ENCODE data around the gene GPR152. TPM values are rescaled to one million over a fixed set of nuclear protein-coding genes. Genes with fewer than 3 reads are reported as not detected.

Gene GPR152
- total RNA-seq, 1 donor from 2014 or later: not detected

DNA sequence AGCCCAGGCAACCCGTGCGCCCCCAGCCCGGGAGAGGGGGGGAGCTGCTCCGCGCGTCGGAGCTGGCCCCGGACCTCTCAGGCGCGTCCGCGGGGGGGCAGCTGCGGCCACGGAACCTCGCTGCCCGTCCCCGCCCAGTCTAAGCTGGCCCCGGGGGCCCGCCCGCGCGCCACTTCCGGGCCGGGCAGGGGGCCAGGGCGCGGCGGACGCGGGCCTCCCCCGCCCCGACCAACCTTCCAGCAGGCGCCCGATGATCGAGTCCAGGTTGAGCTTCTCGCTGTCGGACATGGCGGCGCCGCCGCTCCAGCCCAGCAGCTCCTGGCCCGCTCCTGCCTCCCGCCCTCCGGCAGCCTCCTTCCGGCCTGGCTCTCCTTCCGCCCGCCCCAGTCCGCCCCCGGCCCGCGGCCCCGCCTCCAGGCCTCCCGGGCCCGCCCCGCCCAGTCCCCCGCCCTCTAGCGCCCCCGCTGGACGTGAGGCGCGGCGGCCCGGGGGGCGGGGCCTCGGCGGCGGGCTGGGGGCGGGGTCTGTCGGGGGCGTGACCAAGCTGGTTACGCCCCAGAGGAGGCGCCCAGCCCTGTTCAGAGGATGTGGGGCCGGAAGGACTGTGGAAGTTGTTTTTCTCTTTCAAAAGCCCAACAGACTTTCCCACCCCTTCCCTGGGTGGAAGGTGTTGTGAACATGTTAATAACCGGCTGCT, 50.9 kb downstream of the GPR152 start, which contains the start of gene PPP1CA:
Gene PPP1CA (minus strand): TSS at position 364 of the 697 bp plus-strand sequence. CDS start 76 bp downstream, at position 288.
- TF ChIP-seq CTCF (IDR thresholded peaks at IDR 0.05; ENCODE audit: unreplicated experiment): peak; percentile 57
- peak; percentile 92 to 93 for DNase-seq (ENCODE audit: low spot score in 2 of 2, unreplicated experiment in 2 of 2)
- H3K9me3 Mint-ChIP-seq: no peaks in the 10 kb centered on the region
- H3K27ac Mint-ChIP-seq: peak within 1 kb of the TSS; percentile 81
- H3K4me3 Mint-ChIP-seq: peak within 1 kb of the TSS; percentile 72
- no peaks in the 10 kb centered on the region for H3K27me3 Mint-ChIP-seq (ENCODE audit: low read depth)
- peaks cover 18% of the 10 kb centered on the region for H3K4me1 Mint-ChIP-seq
- H3K36me3 Mint-ChIP-seq: peaks cover 2% of the 10 kb centered on the region

Small RNA genes lying within 50 kb of the gene (microRNA-seq; reads per million reads assigned to microRNA genes)
- 0.88 reads per million for gene MIR6752

Other genes with a start within 250 kb of the GPR152 start
- gene GRK2, start 186.3 kb downstream of the GPR152 start, total RNA-seq: 46.4 to 48.4 TPM (median 46.5 TPM) in 3 replicates
- 71.3 to 78.5 TPM (median 76.5 TPM) in 3 replicates for gene ANKRD13D, start 163.4 kb downstream of the GPR152 start, total RNA-seq
- gene SSH3, start 149.2 kb downstream of the GPR152 start, total RNA-seq: 50.4 to 59.0 TPM (median 55.4 TPM) in 3 replicates
- gene POLD4, start 99.2 kb downstream of the GPR152 start, total RNA-seq: 32.0 to 37.9 TPM (median 32.2 TPM) in 3 replicates
- 5.9 to 6.3 TPM (median 6.1 TPM) in 3 replicates for gene CLCF1, start 79.1 kb downstream of the GPR152 start, total RNA-seq
- 44.7 to 48.8 TPM (median 48.7 TPM) in 3 replicates for gene RAD9A, start 60.7 kb downstream of the GPR152 start, total RNA-seq
- gene PPP1CA, start 50.9 kb downstream of the GPR152 start, total RNA-seq: 103 to 107 TPM (median 103 TPM) in 3 replicates
- gene TBC1D10C, start 48.6 kb downstream of the GPR152 start, total RNA-seq: 0.41 to 0.82 TPM (median 0.74 TPM) in 3 replicates
- gene CARNS1, start 37.1 kb downstream of the GPR152 start, total RNA-seq: 19.5 to 24.6 TPM (median 21.1 TPM) in 3 replicates
- gene RPS6KB2, start 24.2 kb downstream of the GPR152 start, total RNA-seq: 59.7 to 63.1 TPM (median 62.2 TPM) in 3 replicates
- 1.4 to 1.8 TPM (median 1.6 TPM) in 3 replicates for gene PTPRCAP, start 15.0 kb downstream of the GPR152 start, total RNA-seq
- gene CORO1B, start 9.3 kb downstream of the GPR152 start, total RNA-seq: 70.2 to 75.7 TPM (median 71.7 TPM) in 3 replicates
- gene CABP4, start 2.6 kb upstream of the GPR152 start, total RNA-seq: 0.29 to 0.43 TPM (median 0.33 TPM) in 3 replicates
- 64.3 to 69.3 TPM (median 67.8 TPM) in 3 replicates for gene TMEM134, start 16.5 kb upstream of the GPR152 start, total RNA-seq
- 43.6 to 45.2 TPM (median 44.6 TPM) in 3 replicates for gene AIP, start 30.3 kb upstream of the GPR152 start, total RNA-seq
- 54.9 to 56.0 TPM (median 55.8 TPM) in 3 replicates for gene PITPNM1, start 52.6 kb upstream of the GPR152 start, total RNA-seq
- 16.6 to 17.6 TPM (median 17.4 TPM) in 3 replicates for gene CDK2AP2, start 55.4 kb upstream of the GPR152 start, total RNA-seq
- gene CABP2, start 70.7 kb upstream of the GPR152 start, total RNA-seq: not detected in 3 replicates
- 875 to 906 TPM (median 905 TPM) in 3 replicates for gene GSTP1, start 131.1 kb upstream of the GPR152 start, total RNA-seq
- gene NDUFV1, start 154.2 kb upstream of the GPR152 start, total RNA-seq: 179 to 187 TPM (median 180 TPM) in 3 replicates
- gene NUDT8, start 177.2 kb upstream of the GPR152 start, total RNA-seq: 5.0 to 6.2 TPM (median 5.6 TPM) in 3 replicates
- gene TBX10, start 187.0 kb upstream of the GPR152 start, total RNA-seq: not detected in 3 replicates
- not detected in 3 replicates for gene ACY3, start 198.0 kb upstream of the GPR152 start, total RNA-seq
- 2.5 to 3.1 TPM (median 2.7 TPM) in 3 replicates for gene ALDH3B2, start 221.9 kb upstream of the GPR152 start, total RNA-seq

All from mesothelial cell of epicardium (in vitro differentiated cells).